Measurements from ENCODE around the gene NKD1. TPM values are rescaled to one million over a fixed set of nuclear protein-coding genes. Genes with fewer than 3 reads are reported as not detected.

Gene NKD1
- total and polyA plus RNA-seq, 2 donors from 2014 or later, result 1.1 to 9.9 TPM

DNA sequence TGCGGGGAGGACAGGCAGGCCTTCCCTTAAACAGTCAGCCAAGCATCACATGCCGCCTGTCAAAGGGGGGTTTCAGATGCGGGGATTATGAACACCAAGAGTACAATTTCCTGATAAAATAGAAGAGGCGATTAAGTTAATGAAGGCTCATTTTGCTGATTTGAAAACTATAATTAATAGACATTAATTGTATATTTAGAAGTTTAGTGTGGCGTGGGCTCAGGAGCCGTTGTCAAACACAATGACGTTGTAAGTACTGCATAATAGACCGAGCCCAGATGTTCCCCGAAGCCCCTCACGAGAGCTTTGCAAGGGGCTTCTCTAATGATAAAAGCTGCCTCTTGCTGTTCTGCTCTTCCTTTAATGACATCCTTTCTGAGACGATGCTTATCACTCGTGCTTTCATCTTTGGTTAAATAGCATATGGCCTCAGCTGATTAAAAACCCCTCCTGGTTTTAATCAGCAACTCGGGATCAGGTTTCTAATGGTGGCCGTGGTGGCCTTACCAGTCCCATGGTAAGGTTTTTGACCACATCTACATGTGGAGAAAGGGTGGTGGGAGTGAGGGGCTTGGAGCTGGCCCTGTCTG, 104.7 kb downstream of the NKD1 start:
- Histone ChIP-seq H3K4me1 (ENCODE audit: control insufficient read depth in 2 of 3, insufficient read depth in 2 of 3, low read depth in 1 of 3, low read length in 3 of 3) (no peaks in the 10 kb centered on the region), H3K27me3 (ENCODE audit: control insufficient read depth, insufficient read depth, low read length) (no peaks in the 10 kb centered on the region), H3K9me3 (ENCODE audit: control insufficient read depth in 2 of 3, insufficient read depth in 1 of 3, low read length in 3 of 3) (peaks cover 0 to 2% (median 0%) of the 10 kb centered on the region in 3 donors), H3K36me3 (ENCODE audit: control insufficient read depth in 2 of 3, insufficient read depth in 3 of 3, low read length in 3 of 3) (no peaks in the 10 kb centered on the region), H3K4me3 (ENCODE audit: low read length in 3 of 3) (no peak overlapping the region), H3K27ac (ENCODE audit: low read depth in 2 of 2, low read length in 2 of 2) (no peak overlapping the region), H3K9ac (ENCODE audit: low read length in 3 of 3) (no peak overlapping the region)
- intact Hi-C loops (cut with DNase I), result no loop called here
- no peak for FAIRE-seq
- DNase-seq, result no peak
- TF ChIP-seq, protein P1, sequence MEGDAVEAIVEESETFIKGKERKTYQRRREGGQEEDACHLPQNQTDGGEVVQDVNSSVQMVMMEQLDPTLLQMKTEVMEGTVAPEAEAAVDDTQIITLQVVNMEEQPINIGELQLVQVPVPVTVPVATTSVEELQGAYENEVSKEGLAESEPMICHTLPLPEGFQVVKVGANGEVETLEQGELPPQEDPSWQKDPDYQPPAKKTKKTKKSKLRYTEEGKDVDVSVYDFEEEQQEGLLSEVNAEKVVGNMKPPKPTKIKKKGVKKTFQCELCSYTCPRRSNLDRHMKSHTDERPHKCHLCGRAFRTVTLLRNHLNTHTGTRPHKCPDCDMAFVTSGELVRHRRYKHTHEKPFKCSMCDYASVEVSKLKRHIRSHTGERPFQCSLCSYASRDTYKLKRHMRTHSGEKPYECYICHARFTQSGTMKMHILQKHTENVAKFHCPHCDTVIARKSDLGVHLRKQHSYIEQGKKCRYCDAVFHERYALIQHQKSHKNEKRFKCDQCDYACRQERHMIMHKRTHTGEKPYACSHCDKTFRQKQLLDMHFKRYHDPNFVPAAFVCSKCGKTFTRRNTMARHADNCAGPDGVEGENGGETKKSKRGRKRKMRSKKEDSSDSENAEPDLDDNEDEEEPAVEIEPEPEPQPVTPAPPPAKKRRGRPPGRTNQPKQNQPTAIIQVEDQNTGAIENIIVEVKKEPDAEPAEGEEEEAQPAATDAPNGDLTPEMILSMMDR (IDR thresholded peaks at IDR 0.05; ENCODE audit: borderline replicate concordance, extremely low read depth, insufficient read depth), result no peak

DNA sequence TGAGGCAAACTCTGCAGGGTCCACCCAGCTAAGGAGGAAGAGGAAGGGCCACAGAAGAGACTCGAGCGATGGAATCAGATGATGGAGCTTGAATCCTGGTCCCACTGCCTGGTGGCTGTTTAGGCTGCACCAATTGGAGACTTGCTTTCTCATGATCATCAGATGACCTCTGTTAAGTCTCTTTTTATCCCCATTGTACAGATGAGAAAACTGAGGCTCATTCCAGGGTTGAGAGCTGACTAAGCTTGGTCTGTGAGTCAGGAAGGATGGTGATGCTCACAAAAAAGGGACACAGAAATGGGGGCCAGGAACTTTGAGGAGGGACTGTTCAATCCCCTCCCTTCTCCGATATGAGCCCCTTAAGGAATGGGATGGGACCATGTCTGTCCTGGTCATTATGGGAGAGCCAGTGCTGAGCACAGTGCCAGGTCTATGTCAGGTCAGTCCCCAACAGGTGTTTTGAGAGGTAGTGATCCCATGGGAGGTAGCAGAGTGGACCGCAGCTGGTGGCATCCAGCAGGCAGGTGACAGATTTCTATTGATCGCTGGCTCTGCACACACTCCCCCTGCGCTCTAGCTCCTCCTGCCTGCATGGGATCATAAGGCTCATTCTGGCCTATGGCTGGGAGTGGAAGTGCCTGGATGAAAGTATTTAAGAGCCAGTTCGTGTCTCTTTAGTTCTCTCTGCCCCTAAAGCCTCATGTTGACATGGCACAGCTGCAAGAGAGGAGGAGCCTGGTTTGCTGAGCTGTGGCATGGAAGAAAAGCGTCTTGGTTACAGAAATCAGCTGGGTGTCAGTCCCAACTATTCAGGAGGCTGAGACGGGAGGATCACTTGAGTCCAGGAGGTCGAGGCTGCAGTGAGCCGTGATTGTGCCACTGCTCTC, 105.7 kb downstream of the NKD1 start:
- H3K4me3 ChIP-seq (ENCODE audit: low read length in 3 of 3), result no peak overlapping the region
- no peaks in the 10 kb centered on the region for H3K36me3 ChIP-seq (ENCODE audit: control insufficient read depth in 2 of 3, insufficient read depth in 3 of 3, low read length in 3 of 3)
- TF ChIP-seq, protein P1 (IDR thresholded peaks at IDR 0.05; ENCODE audit: borderline replicate concordance, extremely low read depth, insufficient read depth), result no peak
- intact Hi-C loops (cut with DNase I), result no loop called here
- FAIRE-seq (no peak), DNase-seq (peak in 2 of 5 donors; percentile 33 to 36)
- H3K4me1 ChIP-seq (ENCODE audit: control insufficient read depth in 2 of 3, insufficient read depth in 2 of 3, low read depth in 1 of 3, low read length in 3 of 3), result no peaks in the 10 kb centered on the region
- no peaks in the 10 kb centered on the region for H3K27me3 ChIP-seq (ENCODE audit: control insufficient read depth, insufficient read depth, low read length)
- peaks cover 0 to under 1% (median 0%) of the 10 kb centered on the region in 3 donors for H3K9me3 ChIP-seq (ENCODE audit: control insufficient read depth in 2 of 3, insufficient read depth in 1 of 3, low read length in 3 of 3)
- H3K27ac ChIP-seq (ENCODE audit: low read depth in 2 of 2, low read length in 2 of 2), result no peak overlapping the region
- H3K9ac ChIP-seq (ENCODE audit: low read length in 3 of 3), result no peak overlapping the region

DNA sequence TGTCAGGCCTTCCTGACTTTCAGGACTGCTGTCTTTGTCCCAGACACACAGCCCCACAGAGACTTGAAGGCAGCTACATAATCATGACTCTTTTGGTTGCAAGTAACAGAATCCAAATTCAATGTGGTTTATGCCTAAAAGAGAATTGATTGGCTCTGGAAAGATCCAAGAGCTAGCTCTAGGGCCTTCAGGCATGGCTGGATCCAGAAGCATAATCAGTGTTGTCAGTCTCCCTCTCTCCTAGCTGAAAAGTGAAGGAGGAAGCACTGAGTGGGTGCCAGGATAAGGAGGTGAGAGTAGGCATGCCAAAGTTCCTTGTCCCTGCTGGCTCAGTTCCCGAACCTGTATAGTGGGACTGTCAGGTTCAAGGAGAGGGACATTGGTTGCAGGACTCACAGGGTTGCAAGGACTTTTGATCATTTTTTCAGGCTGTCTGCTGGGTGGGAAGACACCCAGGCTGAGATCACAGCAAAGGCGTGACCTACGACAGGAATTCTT, 107.4 kb downstream of the NKD1 start:
- no peak overlapping the region for H3K4me3 ChIP-seq (ENCODE audit: low read length in 3 of 3)

More for the DNA sequence above, 107.4 kb downstream of the NKD1 start:
- no peaks in the 10 kb centered on the region for H3K36me3 ChIP-seq (ENCODE audit: control insufficient read depth in 2 of 3, insufficient read depth in 3 of 3, low read length in 3 of 3)
- no peaks in the 10 kb centered on the region for H3K9me3 ChIP-seq (ENCODE audit: control insufficient read depth in 2 of 3, insufficient read depth in 1 of 3, low read length in 3 of 3)
- H3K4me1 ChIP-seq (ENCODE audit: control insufficient read depth in 2 of 3, insufficient read depth in 2 of 3, low read depth in 1 of 3, low read length in 3 of 3), result no peaks in the 10 kb centered on the region
- TF ChIP-seq, protein P1 (IDR thresholded peaks at IDR 0.05; ENCODE audit: borderline replicate concordance, extremely low read depth, insufficient read depth), result no peak
- FAIRE-seq (no peak), DNase-seq (no peak)
- H3K27me3 ChIP-seq (ENCODE audit: control insufficient read depth, insufficient read depth, low read length), result no peaks in the 10 kb centered on the region
- H3K9ac ChIP-seq (ENCODE audit: low read length in 3 of 3), result no peak overlapping the region
- intact Hi-C loops (cut with DNase I), result no loop called here
- H3K27ac ChIP-seq (ENCODE audit: low read depth in 2 of 2, low read length in 2 of 2), result no peak overlapping the region

All from kidney (tissue), 14 donors.